H1 (cell line): ENCODE results near the gene TNFRSF13B. TPM values are rescaled to one million over a fixed set of nuclear protein-coding genes. Genes with fewer than 3 reads are reported as not detected.
"Not testable (repeated sequence)": the region's sequence is repeated elsewhere in the genome, so short reads cannot be mapped to it uniquely, and the experiment has no call there.

Experiments
- CTCF ChIA-PET: fragments of 300-600 bp; sonication (Branson Sonifier 250); formaldehyde crosslinking; loops from one replicate; lab custom pipeline; 2021; ENCODE audit not compliant: partially characterized antibody; lab: Charles Lee
- POLR2A ChIA-PET: fragments of 300-600 bp; sonication (Branson Sonifier 250); formaldehyde crosslinking; loops from one replicate; lab custom pipeline; 2021; ENCODE audit warnings: inconsistent platforms; ENCODE audit not compliant: partially characterized antibody; lab: Charles Lee
- DNase-seq, 2 experiments: peaks; one replicate each; pipeline versions ENCODE4 v3.0.0 to v3.0.0-alpha.2; 2010 to 2022; ENCODE audit warnings: low spot score in 2 of 2, low read depth in 1 of 2, mixed read lengths in 1 of 2
- FAIRE-seq: peaks from 2 replicates; lab custom pipeline; 2011; peaks lifted over from hg19 to GRCh38; lab: Jason Lieb, UNC
- H2AFZ ChIP-seq: 2 replicates; pipeline ENCODE4 v1.8.1; 2012; ENCODE audit warnings: low read length, inconsistent platforms
- H2AK5ac ChIP-seq: 2 replicates; pipeline ENCODE4 v1.6.1; 2013; ENCODE audit warnings: low read depth, low read length
- H2BK120ac ChIP-seq: replicated peaks from 2 replicates; pipeline ENCODE3; 2013; ENCODE audit warnings: low read depth, low read length, inconsistent platforms
- H2BK12ac ChIP-seq: 2 replicates; pipeline ENCODE4 v1.6.1; 2013; ENCODE audit warnings: low read depth, low read length
- H2BK15ac ChIP-seq: 2 replicates; pipeline ENCODE4 v1.6.1; 2013; ENCODE audit warnings: low read length
- H2BK20ac ChIP-seq: 2 replicates; pipeline ENCODE4 v1.6.1; 2013; ENCODE audit warnings: low read length
- H2BK5ac ChIP-seq: 2 replicates; pipeline ENCODE4 v1.6.1; 2013; ENCODE audit warnings: low read depth, low read length
- H3K14ac ChIP-seq: 2 replicates; pipeline ENCODE4 v1.6.1; 2013; ENCODE audit warnings: inconsistent platforms; ENCODE audit not compliant: insufficient read length
- H3K18ac ChIP-seq: 2 replicates; pipeline ENCODE4 v1.6.1; 2013; ENCODE audit warnings: low read length; ENCODE audit errors: extremely low read depth
- H3K23ac ChIP-seq: 2 replicates; pipeline ENCODE4 v1.6.1; 2013; ENCODE audit warnings: inconsistent platforms; ENCODE audit not compliant: insufficient read length
- H3K23me2 ChIP-seq: 2 replicates; pipeline ENCODE4 v1.6.1; 2013; ENCODE audit warnings: low read depth, low read length
- H3K27ac ChIP-seq: 2 replicates; pipeline ENCODE4 v1.6.1; 2011; ENCODE audit warnings: low read depth, low read length, inconsistent platforms
- H3K27me3 ChIP-seq, 4 experiments: replicated peaks in 1 of 4; 1 replicate in 1 of 4; 2 replicates in 3 of 4; pipeline versions ENCODE4 v1.6.1 to v1.8.1; 2011 to 2013; ENCODE audit warnings: low read length in 3 of 4, mild to moderate bottlenecking in 3 of 4, inconsistent platforms in 2 of 4, mixed read lengths in 2 of 4, moderate library complexity in 1 of 4; ENCODE audit not compliant: control insufficient read depth in 3 of 4, insufficient read depth in 3 of 4; ENCODE audit errors: extremely low read depth in 1 of 4
- H3K36me3 ChIP-seq, 4 experiments: 2 replicates each; pipeline versions ENCODE4 v1.6.1 to v1.8.1; 2011 to 2013; ENCODE audit warnings: mild to moderate bottlenecking in 4 of 4, low read length in 3 of 4, moderate library complexity in 2 of 4, control low read depth in 1 of 4, inconsistent platforms in 1 of 4; ENCODE audit not compliant: insufficient read depth in 4 of 4, control insufficient read depth in 2 of 4
- H3K4ac ChIP-seq: replicated peaks from 2 replicates; pipeline ENCODE3; 2013; ENCODE audit warnings: low read length, low read depth, mixed read lengths, inconsistent platforms; ENCODE audit not compliant: insufficient read length
- H3K4me1 ChIP-seq, 4 experiments: replicated peaks in 1 of 4; 1 replicate in 1 of 4; 2 replicates in 3 of 4; pipeline versions ENCODE4 v1.6.1 to v1.8.1; 2011 to 2013; ENCODE audit warnings: low read length in 3 of 4, inconsistent platforms in 2 of 4, mixed read lengths in 1 of 4; ENCODE audit not compliant: insufficient read depth in 4 of 4, control insufficient read depth in 3 of 4
- H3K4me2 ChIP-seq, 2 experiments: 2 replicates each; pipeline versions ENCODE4 v1.6.1 to v1.8.1; 2011 to 2013; ENCODE audit warnings: low read depth in 2 of 2, low read length in 2 of 2, control low read depth in 1 of 2, inconsistent platforms in 1 of 2, mild to moderate bottlenecking in 1 of 2; ENCODE audit not compliant: insufficient read depth in 1 of 2
- H3K4me3 ChIP-seq, 4 experiments: fragments of 200-600, 300-600 bp in 1 of 4; sonication (generic), shearing (Covaris generic), sonication (Bioruptor Twin) in 1 of 4; 2 replicates each; pipeline versions ENCODE4 v1.5.1 to v1.8.1; 2011 to 2016; ENCODE audit warnings: low read length in 4 of 4, low read depth in 3 of 4, control low read depth in 2 of 4, inconsistent platforms in 2 of 4, mild to moderate bottlenecking in 2 of 4, mixed read lengths in 1 of 4, moderate library complexity in 1 of 4; ENCODE audit not compliant: insufficient read depth in 2 of 4; ENCODE audit errors: extremely low read depth in 1 of 4
- H3K56ac ChIP-seq: replicated peaks from 2 replicates; pipeline ENCODE3; 2013; ENCODE audit warnings: low read depth, mild to moderate bottlenecking, mixed read lengths, low read length, inconsistent platforms; ENCODE audit not compliant: insufficient read length
- H3K79me1 ChIP-seq: 2 replicates; pipeline ENCODE4 v1.6.1; 2013; ENCODE audit warnings: low read depth, low read length, control low read depth
- H3K79me2 ChIP-seq, 2 experiments: 2 replicates each; pipeline versions ENCODE4 v1.6.1 to v1.8.1; 2012 to 2013; ENCODE audit warnings: low read length in 2 of 2, mild to moderate bottlenecking in 2 of 2, inconsistent platforms in 1 of 2; ENCODE audit not compliant: insufficient read depth in 2 of 2, control insufficient read depth in 1 of 2
- H3K9ac ChIP-seq, 4 experiments: replicated peaks in 1 of 4; 1 replicate in 1 of 4; 2 replicates in 3 of 4; pipeline versions ENCODE4 v1.6.1 to v1.8.1; 2011 to 2013; ENCODE audit warnings: low read depth in 3 of 4, low read length in 3 of 4, control low read depth in 2 of 4, mild to moderate bottlenecking in 2 of 4, moderate library complexity in 2 of 4, inconsistent platforms in 1 of 4; ENCODE audit errors: extremely low read depth in 1 of 4
- H3K9me3 ChIP-seq, 2 experiments: 2 replicates each; pipeline versions ENCODE4 v1.6.1 to v1.8.1; 2012 to 2013; ENCODE audit warnings: mild to moderate bottlenecking in 2 of 2, moderate library complexity in 2 of 2, control low read depth in 1 of 2, inconsistent platforms in 1 of 2, low read depth in 1 of 2, low read length in 1 of 2, mixed read lengths in 1 of 2; ENCODE audit not compliant: insufficient read depth in 2 of 2
- H4K20me1 ChIP-seq, 2 experiments: replicated peaks in 1 of 2; 2 replicates each; pipeline versions ENCODE3 to v1.8.1; 2011 to 2013; ENCODE audit warnings: inconsistent platforms in 2 of 2, low read length in 2 of 2, mild to moderate bottlenecking in 1 of 2; ENCODE audit not compliant: insufficient read depth in 2 of 2, control insufficient read depth in 1 of 2
- H4K5ac ChIP-seq: 2 replicates; pipeline ENCODE4 v1.6.1; 2013; ENCODE audit warnings: low read length, low read depth, mixed read lengths, inconsistent platforms; ENCODE audit not compliant: insufficient read length
- H4K8ac ChIP-seq: 2 replicates; pipeline ENCODE4 v1.8.0; 2013; ENCODE audit warnings: mild to moderate bottlenecking, moderate library complexity, low read length, inconsistent platforms; ENCODE audit not compliant: insufficient read depth; ENCODE audit errors: extremely low read depth
- H4K91ac ChIP-seq: replicated peaks from 2 replicates; pipeline ENCODE3; 2013; ENCODE audit warnings: low read length, mixed read lengths, inconsistent platforms; ENCODE audit not compliant: insufficient read length
- CBX5 ChIP-seq: fragments of 300-800, 300-1000 bp; sonication (generic); IDR thresholded peaks from 2 replicates; pipeline ENCODE4 v1.7.1; 2016; ENCODE audit warnings: antibody characterized with exemption, low read length, low read depth
- CBX8 ChIP-seq: fragments of 300-800, 300-1000 bp; sonication (generic); IDR thresholded peaks from 2 replicates; pipeline ENCODE4 v1.7.1; 2016; ENCODE audit warnings: low read depth, low read length, borderline replicate concordance
- CTBP2 ChIP-seq: IDR thresholded peaks from 2 replicates; pipeline ENCODE4 v1.7.0; 2011; ENCODE audit warnings: borderline replicate concordance, mild to moderate bottlenecking, moderate library complexity, mixed read lengths, low read length; ENCODE audit not compliant: insufficient read depth, insufficient read length
- HDAC6 ChIP-seq: IDR thresholded peaks from one replicate; pipeline ENCODE4 v1.7.1; 2012; ENCODE audit warnings: low read depth, mild to moderate bottlenecking, inconsistent platforms, low read length, moderate library complexity
- NRF1 ChIP-seq: IDR thresholded peaks from 2 replicates; pipeline ENCODE4 v1.6.1; 2011; ENCODE audit warnings: mild to moderate bottlenecking, low read depth, low read length, improper control_type of control experiment
- SP4 ChIP-seq: IDR thresholded peaks from 2 replicates; pipeline ENCODE4 v1.6.1; 2012; ENCODE audit warnings: low read length, inconsistent platforms
- TAF1 ChIP-seq: IDR thresholded peaks from 2 replicates; pipeline ENCODE4 v1.6.1; 2011; ENCODE audit warnings: mild to moderate bottlenecking, low read depth, low read length
- TAF7 ChIP-seq: optimal IDR thresholded peaks from 2 replicates; pipeline ENCODE3; 2011; ENCODE audit warnings: low read depth, mild to moderate bottlenecking, inconsistent platforms, low read length, moderate library complexity, borderline replicate concordance
- USF2 ChIP-seq: IDR thresholded peaks from 2 replicates; pipeline ENCODE4 v1.6.1; 2011; ENCODE audit warnings: low read length, improper control_type of control experiment
- ZNF274 ChIP-seq: IDR thresholded peaks from 2 replicates; pipeline ENCODE4 v1.7.0; 2012; ENCODE audit warnings: low read length, borderline replicate concordance; ENCODE audit errors: extremely low read depth
- WGBS, 2 experiments: shearing (Covaris generic) in 1 of 2; methylation state at CpG; one replicate each; pipeline versions ENCODE4 v1.1.6 to v1.1.7; 2013 to 2015; ENCODE audit warnings: low lambda C conversion rate in 2 of 2, mixed read lengths in 2 of 2, inconsistent platforms in 1 of 2, low coverage in 1 of 2, missing lambda C conversion rate in 1 of 2; ENCODE audit not compliant: insufficient replicate concordance in 2 of 2, insufficient coverage in 1 of 2, insufficient read length in 1 of 2; ENCODE audit errors: extremely low coverage in 1 of 2, missing lambda C conversion rate in 1 of 2; 5-methylcytosine and 5-hydroxymethylcytosine counted together
- polyA plus RNA-seq, 7 experiments: library from polyadenylated mRNA; depleted of rRNA in 3 of 7; stranded (reverse) in 5 of 7; unstranded in 2 of 7; fragments of >200 nt in 5 of 7; fragments of 200-250 nt in 2 of 7; gene quantifications; 1 replicate in 5 of 7; 2 replicates in 1 of 7; 4 replicates in 1 of 7; pipeline versions ENCODE4 v1.2.1 to v1.2.3, GENCODE V29; 2011 to 2013; ENCODE audit warnings: missing spikeins in 2 of 7, mixed read lengths in 2 of 7
- total RNA-seq: library from RNA; stranded (reverse); fragmentation: NEBNext Ultra II Directional; extraction: Animal tissue kit (Norgen Biotek cat#: 25700); gene quantifications from 2 replicates; pipeline ENCODE4 v1.2.1, GENCODE V29; 2021

Gene TNFRSF13B
- total and polyA plus RNA-seq, 2 of the 8 experiments (the other 6 are each of a cell fraction or from before 2014, with no cell fraction given), result not detected

DNA sequence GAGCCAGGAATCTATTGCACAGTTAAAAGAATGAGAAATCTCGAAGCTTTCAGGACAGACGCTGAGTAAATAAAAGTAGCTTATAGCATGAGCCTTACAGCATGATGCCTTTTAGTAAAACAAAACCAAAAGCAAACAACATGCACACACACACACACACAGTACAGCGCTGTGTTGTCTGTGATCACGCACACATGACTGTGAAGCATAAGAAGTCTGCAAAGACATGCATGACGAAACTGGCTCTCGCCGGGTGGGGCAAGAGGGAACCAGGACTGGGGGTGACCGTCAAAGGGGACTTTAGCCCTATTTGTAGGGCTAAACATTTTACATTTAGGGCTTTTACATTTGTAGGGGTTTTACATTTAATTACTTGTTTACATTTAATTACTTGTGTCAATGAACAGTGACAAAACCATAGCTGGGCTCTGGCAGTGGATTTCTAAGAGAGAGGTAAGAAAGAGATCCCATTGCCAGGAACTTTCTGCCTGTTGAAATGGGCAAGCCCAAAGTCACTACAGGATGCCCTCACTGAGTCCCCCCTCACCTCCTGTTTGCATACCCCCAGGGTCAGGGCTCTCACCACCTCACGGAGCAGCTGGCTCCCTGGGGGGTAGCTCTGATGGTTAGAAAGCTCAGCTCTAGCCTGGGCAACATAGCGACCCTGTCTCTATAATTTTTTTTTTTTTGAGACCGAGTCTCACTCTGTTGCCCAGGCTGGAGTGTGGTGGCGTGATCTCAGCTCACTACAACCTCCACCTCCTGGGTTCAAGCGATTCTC lies 2.0 kb upstream of the TNFRSF13B start (continued):
- no peak for TF ChIP-seq TAF7
- no peak for TF ChIP-seq TAF1
- no peak for TF ChIP-seq USF2
- TF ChIP-seq CTBP2, result no peak
- TF ChIP-seq ZNF274, result no peak
- TF ChIP-seq NRF1, result no peak
- TF ChIP-seq CBX5, result no peak
- TF ChIP-seq HDAC6, result no peak
- no peak for TF ChIP-seq SP4
- TF ChIP-seq CBX8, result no peak

DNA sequence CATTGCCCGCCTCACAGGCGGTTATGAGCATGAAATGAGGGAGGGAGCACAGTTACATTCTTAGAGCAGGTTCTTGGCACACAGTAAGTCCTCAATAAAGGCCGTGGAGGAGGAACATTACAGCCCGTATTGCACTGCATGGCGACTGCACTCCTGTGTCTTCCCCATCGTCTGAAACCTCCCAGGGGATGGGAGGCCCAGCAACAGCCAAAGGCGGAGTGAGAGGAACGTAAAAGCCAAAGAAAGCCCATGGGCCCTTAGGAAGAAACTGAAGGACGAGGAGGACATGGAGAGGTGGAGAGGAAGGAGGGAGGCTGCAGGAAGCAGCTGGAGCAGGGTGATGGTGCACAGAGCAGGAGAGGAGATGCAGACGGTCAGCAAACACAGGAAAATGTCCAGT lies 1.1 kb upstream of the TNFRSF13B start:
- H3K9ac ChIP-seq, H3K14ac ChIP-seq, H4K91ac ChIP-seq, H3K79me1 ChIP-seq, H3K4me2 ChIP-seq, H3K27me3 ChIP-seq, H3K27ac ChIP-seq, H3K9me3 ChIP-seq, H3K23me2 ChIP-seq, H2BK20ac ChIP-seq, H2AK5ac ChIP-seq, H3K36me3 ChIP-seq, H2AFZ ChIP-seq, H2BK15ac ChIP-seq, FAIRE-seq, H3K4me3 ChIP-seq, H3K79me2 ChIP-seq, H2BK12ac ChIP-seq, H3K4ac ChIP-seq, H3K23ac ChIP-seq, H3K18ac ChIP-seq, H4K8ac ChIP-seq, POLR2A ChIA-PET, H2BK5ac ChIP-seq, H3K4me1 ChIP-seq, H3K56ac ChIP-seq, H2BK120ac ChIP-seq, H4K20me1 ChIP-seq, H4K5ac ChIP-seq: not testable (repeated sequence)
- WGBS, 2 experiments, result 79% methylated on average over 6 of the region's 10 CpGs; no CpG with 5 or more reads in 1 of the 2 experiments
- DNase-seq, result peak in 1 of 2 experiments; percentile 34
- CTCF ChIA-PET, result interaction anchor here (1.2 to 1.5 kb wide), 2 partner anchors 9 to 199 kb away, joined by 3 read pairs; no protein-coding TSS in a partner anchor
